HT1080 (cell line): ENCODE measurements around the gene SCAMP4. TPM values are rescaled to one million over a fixed set of nuclear protein-coding genes. Genes with fewer than 3 reads are reported as not detected.

ENCODE experiments used
- DNase-seq: peaks from one replicate; pipeline ENCODE4 v3.0.0-alpha.2; 2015; ENCODE audit warnings: low read depth
- polyA plus RNA-seq, 2 experiments: library from polyadenylated mRNA; depleted of rRNA; stranded (reverse); fragments of >200 nt; gene quantifications; 2 replicates each; pipeline ENCODE4 v1.2.3, GENCODE V29; 2015
- total RNA-seq: library from RNA; depleted of rRNA; stranded (reverse); fragments of >200 nt; shearing (Covaris generic); gene quantifications from 2 replicates; pipeline ENCODE4 v1.2.3, GENCODE V29; 2014; rRNA removed

SCAMP4 gene, protein sequence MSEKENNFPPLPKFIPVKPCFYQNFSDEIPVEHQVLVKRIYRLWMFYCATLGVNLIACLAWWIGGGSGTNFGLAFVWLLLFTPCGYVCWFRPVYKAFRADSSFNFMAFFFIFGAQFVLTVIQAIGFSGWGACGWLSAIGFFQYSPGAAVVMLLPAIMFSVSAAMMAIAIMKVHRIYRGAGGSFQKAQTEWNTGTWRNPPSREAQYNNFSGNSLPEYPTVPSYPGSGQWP
- total RNA-seq = 31.8 and 43.5 TPM in 2 replicates
- polyA plus RNA-seq (2015; cell fraction: cytosol; rRNA removed) = 50.1 and 79.7 TPM in 2 replicates
- 50.2 and 57.9 TPM in 2 replicates for polyA plus RNA-seq (2015; cell fraction: nucleus; rRNA removed)

DNA sequence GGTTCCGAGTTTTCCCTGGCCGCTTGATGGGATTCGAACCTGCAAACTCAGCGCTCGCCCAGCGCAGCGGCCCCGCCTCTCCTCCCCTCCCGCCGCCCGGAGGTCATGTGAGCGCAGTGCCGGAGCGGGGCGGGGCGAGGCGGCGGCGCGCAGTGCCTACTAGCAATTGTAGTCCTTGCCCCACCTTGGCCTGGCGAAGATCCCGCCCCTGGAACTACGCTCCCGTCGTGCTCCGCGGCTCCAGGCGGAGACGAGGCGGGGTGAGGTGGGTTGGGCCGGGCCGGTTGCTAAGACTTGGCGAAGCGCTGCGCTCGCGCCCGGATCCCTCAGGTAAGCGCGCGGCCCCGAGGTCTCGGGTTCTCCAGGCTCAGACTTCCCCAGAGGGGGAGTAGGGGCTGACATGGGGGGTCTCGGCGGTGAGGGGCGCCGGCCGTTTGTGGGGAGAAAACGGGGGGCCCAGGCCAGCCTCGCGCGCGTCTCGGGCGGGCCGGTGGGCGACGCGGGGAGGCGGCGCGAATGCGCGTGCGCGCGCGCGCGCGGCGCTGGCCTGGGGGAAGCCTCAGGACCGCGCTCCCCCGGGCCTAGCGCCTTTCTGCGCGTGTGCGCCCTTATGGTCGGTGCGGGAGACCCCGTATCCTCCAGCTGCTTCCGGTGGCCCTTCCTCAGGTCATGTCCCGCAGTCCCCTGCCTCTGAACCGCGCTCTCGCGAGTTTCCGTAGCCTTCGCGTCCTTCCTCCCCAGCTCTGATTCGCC is at the start of gene SCAMP4, which contains the start of gene ADAT3:
SCAMP4 (plus strand) TSS at position 290 of the 753 bp plus-strand sequence. CDS start 9,621 bp downstream, outside the sequence.
ADAT3 (plus strand) TSS at position 290 of the 753 bp plus-strand sequence. CDS start 6,649 bp downstream, outside the sequence.
- DNase-seq = peak; percentile 98

GRCh38 chr19:1855828-1856255 is 49.4 kb upstream of the SCAMP4 start:
- no peak for DNase-seq

DNA sequence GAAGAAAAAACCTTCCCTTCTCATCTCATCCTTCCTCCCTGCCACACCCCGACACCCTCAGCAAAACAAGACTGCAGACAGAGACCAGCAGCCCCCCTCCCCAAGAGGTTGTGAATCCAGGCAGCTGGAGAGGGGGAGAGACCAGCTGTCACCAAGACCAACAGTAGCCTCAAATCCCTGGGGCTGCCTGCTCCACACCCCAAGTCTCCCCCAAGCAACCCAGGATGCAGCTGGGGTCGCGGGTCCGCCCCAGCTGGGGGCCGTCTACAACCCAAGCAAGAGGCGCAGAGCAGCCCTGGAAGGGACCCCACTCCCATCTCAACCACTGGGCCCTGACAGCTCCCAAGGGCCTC is 48.9 kb upstream of the SCAMP4 start:
- no peak for DNase-seq

- DNase-seq = peak; percentile 63
Measured at GRCh38 chr19:1856698-1857603, 48.2 kb upstream of the SCAMP4 start.

- no peak for DNase-seq
Measured at GRCh38 chr19:1857648-1858326, 47.4 kb upstream of the SCAMP4 start.

DNA sequence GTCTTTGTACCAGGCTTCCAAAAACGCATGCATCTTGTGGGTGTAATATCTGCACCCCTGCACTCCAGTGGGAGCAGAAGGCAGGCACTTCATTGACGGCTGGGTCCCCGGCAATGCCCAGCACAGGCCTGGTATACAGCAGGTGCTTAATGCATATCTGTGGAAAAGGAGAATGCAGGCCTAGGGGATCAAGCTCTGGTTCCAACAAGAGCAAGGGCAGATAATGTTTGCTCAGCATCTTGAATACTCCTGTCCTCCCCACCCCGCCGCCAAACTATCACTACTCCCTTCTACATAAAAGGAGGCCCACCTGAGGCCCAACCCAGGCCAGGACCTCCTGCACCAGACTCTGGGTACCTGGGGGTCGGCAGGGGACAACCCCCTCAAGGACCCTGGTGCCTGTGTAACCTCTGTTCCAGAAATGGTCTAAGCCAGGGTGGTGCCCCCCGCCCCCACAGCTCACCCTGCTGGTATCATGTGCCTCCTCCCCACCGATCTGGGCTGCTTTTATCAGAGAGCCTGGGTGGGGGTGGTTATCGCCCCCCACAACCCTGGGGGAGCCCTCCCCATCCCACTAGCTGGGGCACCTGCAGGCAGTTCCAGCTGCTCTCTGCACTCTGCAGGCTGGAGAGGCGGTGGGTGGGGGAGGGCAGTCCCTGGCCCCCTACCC is 46.7 kb upstream of the SCAMP4 start:
- DNase-seq = no peak

- DNase-seq = no peak
Measured at GRCh38 chr19:1859331-1859781, 45.8 kb upstream of the SCAMP4 start.

- DNase-seq = peak; percentile 43
Measured at GRCh38 chr19:1860042-1860775, 45.0 kb upstream of the SCAMP4 start.

DNA sequence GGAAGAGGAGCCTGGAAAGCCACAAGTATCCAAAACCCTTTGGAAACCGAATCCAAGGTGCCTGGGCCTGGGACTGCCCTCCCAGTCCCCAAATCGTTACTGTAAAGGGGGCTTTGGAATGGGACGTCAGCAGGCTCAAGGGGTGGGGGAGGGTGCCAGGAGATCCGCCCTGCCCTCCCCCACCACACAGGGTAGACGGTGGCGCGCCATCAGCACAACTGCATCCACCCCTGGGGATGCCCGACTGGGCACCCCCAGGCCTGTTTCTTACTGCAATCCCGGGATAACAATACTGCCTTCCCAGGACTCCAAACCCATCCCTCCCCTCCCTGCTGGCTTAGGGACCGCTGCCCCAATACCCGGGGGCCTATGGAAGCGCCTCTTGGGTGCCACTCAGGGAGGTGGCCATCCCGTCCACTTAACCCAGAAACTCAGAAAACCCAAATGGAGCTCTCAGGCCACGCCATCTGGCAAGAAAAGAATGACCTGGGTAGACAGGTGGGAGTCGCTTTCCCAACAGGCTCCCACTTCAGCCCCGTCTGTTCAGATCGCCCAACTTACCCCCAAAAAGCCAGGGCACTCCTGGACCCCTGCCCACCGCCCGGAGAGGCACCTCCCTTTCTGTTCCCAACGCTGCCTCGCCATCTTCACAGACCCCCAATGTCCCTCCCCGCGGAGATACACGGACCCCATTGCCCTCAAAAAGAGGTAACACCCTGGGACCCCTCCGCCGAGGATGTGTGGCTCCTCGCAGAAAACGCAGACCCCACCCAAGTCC is 44.2 kb upstream of the SCAMP4 start:
- DNase-seq = no peak

DNA sequence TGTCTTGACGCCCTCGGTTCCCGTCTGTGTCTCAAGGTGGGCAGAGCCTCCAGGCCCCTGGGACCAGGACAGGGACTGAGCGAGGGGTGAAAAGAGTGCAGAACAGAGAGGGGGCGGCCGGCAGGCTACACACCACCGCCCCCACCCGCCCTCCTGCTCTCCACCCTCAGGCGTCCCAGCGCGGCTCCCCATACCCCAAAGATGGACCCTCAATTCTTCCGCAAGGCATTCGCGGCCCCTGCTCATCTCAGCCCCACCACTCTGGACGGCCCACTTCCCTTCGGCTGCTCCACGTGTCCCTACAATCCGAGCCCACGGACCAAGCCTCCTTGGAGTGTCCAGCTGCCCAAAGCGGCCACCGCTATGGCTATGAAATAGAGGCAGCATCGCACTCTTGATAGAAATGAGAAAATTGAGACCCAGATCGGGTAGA is 43.6 kb upstream of the SCAMP4 start:
- DNase-seq = no peak

DNA sequence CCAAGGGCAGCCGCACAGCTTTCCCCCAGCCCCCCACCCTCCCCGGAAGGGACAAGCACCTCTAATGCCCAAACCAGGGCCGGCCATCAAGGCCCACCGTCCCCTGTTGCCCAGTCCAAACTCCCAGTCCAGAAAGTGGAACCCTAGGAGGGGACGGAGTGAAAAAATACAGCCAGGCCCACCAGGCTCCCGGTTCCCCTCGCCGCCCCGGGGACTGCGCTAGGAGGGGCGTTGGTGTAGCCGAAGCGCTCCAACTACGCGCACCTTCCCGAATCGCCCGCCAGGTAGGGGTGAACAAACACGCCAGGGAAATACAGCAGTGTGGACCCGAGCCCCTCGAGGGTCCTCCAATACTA is 43.2 kb upstream of the SCAMP4 start:
- no peak for DNase-seq

GRCh38 chr19:1862424-1863327 is 42.5 kb upstream of the SCAMP4 start:
- DNase-seq = no peak

DNA sequence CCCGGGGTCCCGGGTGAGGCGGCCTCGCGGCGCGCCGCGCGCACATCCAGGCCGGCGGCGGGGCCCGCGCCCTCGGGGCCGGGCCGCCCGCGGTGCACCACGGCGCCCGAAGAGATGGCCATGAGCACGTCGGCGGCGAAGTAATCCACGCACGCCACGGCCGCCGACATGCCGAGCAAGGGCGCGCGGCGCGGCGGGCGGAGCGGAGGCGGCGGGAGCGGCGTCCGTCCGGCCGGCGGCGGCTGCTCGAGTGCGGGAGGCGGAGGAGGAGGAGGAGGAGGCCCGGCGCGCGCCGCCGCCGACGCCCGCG is 41.9 kb upstream of the SCAMP4 start, which contains the start of gene KLF16:
KLF16 (minus strand) TSS at position 252 of the 310 bp plus-strand sequence; CDS start at position 170, 82 bp downstream.
- no peak for DNase-seq

DNA sequence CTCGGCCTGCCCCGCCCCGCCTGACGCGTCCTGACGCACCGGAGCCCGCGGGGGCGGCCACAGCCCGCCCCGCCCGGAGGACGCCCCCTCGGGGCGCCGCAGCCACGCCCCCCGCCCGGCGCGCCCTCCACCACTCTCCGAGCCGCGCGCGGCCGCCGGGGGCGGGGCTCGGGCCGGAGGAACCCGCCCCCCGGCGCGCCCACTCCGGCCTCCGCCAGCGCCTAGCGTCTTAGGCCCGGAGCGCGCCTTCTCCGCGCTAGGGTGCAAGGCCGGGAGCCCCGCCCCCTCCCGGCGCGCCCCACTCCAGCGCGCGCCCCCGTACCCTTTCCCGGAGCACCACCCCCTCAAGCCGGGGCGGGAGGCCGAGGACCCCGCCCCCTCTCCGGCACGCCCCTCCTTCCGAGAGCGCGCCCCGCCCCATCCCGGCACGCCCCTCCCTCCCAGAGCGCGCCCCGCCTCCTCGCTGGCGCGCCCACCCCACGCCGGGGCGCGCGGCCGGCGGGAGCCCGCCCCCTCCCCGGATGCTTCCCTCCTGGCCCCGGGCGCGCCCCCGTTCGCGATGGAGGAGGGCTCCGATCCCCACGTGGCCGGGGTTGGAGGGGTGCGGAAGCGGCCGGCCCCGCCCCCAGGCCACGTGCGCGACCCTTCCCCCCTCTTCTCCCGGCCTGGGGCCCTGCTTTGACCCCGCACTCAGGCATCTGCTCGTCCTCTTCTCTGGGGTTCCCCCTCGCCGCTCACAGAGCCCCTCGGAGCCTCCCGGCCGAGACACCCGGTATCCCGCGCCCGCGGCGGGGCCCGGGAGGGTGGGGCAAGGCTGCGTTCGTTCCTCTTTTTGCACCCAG is 41.3 kb upstream of the SCAMP4 start:
- DNase-seq = peak; percentile 78

- peak; percentile 69 for DNase-seq
Measured at GRCh38 chr19:1864480-1865171, 40.6 kb upstream of the SCAMP4 start.
